ENCODE data around the gene MST1. TPM values are rescaled to one million over a fixed set of nuclear protein-coding genes. Genes with fewer than 3 reads are reported as not detected.

Gene MST1
- total and polyA plus RNA-seq, 9 of the 15 experiments (the other 6 are each of a cell fraction or from before 2014, with no cell fraction given), result 0.08 to 1.8 (median 0.40) TPM

DNA sequence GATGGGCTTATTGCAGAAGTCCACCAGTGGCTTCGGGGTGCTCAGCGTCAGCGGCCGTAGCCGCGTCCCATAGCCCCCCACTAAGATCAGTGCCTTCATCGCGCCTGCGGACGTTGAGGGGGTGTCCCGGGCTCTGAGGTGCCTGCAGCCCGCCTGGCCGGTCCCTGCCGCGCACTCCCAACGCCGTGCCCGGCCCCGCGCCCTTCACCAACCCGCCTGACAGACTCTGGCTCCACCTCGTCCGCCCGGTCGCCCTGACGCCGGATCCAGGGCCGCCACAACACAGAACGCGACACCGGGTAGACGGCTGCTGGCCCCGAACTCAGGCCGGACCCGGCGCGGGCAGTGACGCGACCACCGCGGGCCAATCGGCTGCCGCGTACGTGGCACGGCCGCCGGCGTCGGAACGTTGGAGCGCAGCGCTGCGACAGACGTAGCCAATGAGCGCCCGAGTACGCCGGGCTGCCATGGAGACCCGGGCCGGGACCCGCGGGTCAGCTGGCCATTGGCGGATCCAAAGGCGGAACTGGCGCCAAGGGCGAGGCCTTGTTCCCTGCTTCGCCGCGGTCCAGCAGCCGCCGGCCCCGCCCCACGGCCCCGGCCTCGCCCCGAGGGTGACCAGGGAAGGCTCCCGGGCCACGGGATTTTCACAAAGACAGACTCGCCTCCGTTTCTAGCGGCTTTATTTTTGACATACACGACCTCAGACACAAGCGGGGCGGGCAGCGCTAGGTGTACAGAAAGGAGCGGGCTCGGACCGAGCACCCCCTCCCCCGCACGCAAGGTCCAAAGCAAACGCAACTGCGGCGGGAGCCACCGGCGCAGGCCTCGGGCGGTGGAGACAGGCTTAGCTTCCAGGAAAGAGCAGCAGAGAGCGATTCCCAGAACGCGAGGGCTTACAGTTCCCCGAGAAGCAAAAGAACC lies 34.6 kb upstream of the MST1 start, which contains the start of gene GMPPB (continued):
- TF ChIP-seq, protein P1, sequence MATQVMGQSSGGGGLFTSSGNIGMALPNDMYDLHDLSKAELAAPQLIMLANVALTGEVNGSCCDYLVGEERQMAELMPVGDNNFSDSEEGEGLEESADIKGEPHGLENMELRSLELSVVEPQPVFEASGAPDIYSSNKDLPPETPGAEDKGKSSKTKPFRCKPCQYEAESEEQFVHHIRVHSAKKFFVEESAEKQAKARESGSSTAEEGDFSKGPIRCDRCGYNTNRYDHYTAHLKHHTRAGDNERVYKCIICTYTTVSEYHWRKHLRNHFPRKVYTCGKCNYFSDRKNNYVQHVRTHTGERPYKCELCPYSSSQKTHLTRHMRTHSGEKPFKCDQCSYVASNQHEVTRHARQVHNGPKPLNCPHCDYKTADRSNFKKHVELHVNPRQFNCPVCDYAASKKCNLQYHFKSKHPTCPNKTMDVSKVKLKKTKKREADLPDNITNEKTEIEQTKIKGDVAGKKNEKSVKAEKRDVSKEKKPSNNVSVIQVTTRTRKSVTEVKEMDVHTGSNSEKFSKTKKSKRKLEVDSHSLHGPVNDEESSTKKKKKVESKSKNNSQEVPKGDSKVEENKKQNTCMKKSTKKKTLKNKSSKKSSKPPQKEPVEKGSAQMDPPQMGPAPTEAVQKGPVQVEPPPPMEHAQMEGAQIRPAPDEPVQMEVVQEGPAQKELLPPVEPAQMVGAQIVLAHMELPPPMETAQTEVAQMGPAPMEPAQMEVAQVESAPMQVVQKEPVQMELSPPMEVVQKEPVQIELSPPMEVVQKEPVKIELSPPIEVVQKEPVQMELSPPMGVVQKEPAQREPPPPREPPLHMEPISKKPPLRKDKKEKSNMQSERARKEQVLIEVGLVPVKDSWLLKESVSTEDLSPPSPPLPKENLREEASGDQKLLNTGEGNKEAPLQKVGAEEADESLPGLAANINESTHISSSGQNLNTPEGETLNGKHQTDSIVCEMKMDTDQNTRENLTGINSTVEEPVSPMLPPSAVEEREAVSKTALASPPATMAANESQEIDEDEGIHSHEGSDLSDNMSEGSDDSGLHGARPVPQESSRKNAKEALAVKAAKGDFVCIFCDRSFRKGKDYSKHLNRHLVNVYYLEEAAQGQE (IDR thresholded peaks at IDR 0.05; ENCODE audit: borderline replicate concordance), result peak; percentile 80
- TF ChIP-seq, protein P1 (CRISPR knock-in tag; IDR thresholded peaks at IDR 0.05; ENCODE audit: low read depth), result peak; percentile 40; the same call in 1 of the 2 replicates
- TF ChIP-seq RBFOX2 (IDR thresholded peaks at IDR 0.05; ENCODE audit: low read depth, low read length), result peak; percentile 94
- TF ChIP-seq, protein P2, sequence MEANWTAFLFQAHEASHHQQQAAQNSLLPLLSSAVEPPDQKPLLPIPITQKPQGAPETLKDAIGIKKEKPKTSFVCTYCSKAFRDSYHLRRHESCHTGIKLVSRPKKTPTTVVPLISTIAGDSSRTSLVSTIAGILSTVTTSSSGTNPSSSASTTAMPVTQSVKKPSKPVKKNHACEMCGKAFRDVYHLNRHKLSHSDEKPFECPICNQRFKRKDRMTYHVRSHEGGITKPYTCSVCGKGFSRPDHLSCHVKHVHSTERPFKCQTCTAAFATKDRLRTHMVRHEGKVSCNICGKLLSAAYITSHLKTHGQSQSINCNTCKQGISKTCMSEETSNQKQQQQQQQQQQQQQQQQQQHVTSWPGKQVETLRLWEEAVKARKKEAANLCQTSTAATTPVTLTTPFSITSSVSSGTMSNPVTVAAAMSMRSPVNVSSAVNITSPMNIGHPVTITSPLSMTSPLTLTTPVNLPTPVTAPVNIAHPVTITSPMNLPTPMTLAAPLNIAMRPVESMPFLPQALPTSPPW (CRISPR knock-in tag; IDR thresholded peaks at IDR 0.05), result no peak
